ENCODE measurements around the gene CLK2.
"Not testable (repeated sequence)": the region's sequence is repeated elsewhere in the genome, so short reads cannot be mapped to it uniquely, and the experiment has no call there.

Gene CLK2

DNA sequence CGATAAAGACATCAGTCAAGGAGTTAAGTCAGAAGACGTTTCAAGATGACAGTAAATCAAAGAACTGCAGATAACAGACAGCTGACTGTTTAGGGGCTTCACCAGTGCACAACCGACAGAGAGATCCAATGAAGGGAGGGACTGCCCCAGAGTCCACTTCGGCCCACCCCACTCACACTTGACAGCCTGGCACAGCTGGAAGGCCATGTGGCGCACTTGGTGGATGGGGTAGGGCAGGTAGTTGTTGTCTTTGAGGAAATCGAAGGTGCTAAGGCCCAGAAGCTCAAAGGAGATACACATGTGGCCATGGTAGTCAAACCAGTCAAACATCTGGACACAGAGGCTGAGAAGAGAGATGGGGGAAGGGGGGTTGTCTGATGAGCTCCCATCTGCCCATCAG lies 6.8 kb downstream of the CLK2 start:
- DNase-seq (ENCODE audit: low read depth) = no peak

- no peak for DNase-seq (ENCODE audit: low read depth)
Observed at GRCh38 chr1:155263067-155263466, 10.2 kb downstream of the CLK2 start.

- peak; percentile 80 for DNase-seq (ENCODE audit: low read depth)
Observed at GRCh38 chr1:155261852-155262673, 11.2 kb downstream of the CLK2 start, which contains the start of gene SCAMP3. Gene SCAMP3, minus strand, starts transcription at chr1:155262360. Its CDS starts 209 bp downstream, at chr1:155262151.

DNA sequence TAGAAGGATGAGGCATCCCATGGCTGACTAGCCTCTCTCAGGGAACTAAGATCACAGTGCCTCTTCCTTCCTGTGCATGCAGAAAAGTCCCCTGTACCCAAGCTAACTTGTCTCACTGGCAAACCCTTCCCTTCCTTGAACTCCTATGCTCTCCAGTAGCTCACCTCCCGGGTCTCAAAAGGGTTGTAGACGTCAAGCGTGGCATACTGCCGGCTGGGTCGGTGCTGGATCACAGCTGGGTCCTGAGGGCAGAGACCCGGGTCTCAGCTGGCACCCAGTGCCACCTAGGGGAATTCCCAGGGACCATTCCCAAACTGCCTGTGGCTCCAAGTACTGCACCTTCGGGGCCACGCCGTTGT lies 11.8 kb downstream of the CLK2 start:
- no peak for DNase-seq (ENCODE audit: low read depth)

- DNase-seq (ENCODE audit: low read depth) = no peak
Observed at GRCh38 chr1:155260276-155260675, 13.0 kb downstream of the CLK2 start.

- DNase-seq (ENCODE audit: low read depth) = no peak
Observed at GRCh38 chr1:155256058-155256852, 17.0 kb downstream of the CLK2 start.

GRCh38 chr1:155255243-155256007 lies 17.9 kb downstream of the CLK2 start, which contains the start of gene ENTREP3:
Gene ENTREP3, minus strand, starts transcription at chr1:155255483. Its CDS starts 606 bp downstream, at chr1:155254877.
- DNase-seq (ENCODE audit: low read depth) = peak; percentile 65

- no peak for DNase-seq (ENCODE audit: low read depth)
Observed at GRCh38 chr1:155254714-155255242, 18.5 kb downstream of the CLK2 start.

DNA sequence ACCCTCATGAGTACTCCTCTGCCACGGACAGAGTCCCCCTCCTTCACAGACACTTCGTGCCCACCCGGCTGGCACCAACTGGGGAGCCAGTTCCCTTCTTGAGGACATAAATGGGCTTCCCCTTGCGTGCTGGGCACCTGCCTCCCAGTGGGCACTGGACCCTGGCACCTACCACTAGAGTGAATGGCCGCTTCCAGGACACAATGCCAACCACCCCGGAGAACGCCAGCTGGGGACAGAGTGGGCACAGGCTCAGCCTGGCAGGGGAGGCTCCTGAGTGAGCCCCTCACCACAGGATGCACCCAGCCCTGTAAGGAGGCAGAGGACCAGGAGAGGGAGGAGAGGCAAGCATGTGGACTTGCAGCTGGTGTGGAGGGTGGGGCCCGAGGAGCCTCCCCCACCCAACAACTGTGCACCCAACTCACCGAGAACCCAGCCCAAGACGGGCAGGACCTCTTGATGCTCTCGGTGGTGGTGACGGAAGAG lies 19.0 kb downstream of the CLK2 start:
- no peak for DNase-seq (ENCODE audit: low read depth)

- no peak for DNase-seq (ENCODE audit: low read depth)
Observed at GRCh38 chr1:155253797-155254196, 19.5 kb downstream of the CLK2 start.

DNA sequence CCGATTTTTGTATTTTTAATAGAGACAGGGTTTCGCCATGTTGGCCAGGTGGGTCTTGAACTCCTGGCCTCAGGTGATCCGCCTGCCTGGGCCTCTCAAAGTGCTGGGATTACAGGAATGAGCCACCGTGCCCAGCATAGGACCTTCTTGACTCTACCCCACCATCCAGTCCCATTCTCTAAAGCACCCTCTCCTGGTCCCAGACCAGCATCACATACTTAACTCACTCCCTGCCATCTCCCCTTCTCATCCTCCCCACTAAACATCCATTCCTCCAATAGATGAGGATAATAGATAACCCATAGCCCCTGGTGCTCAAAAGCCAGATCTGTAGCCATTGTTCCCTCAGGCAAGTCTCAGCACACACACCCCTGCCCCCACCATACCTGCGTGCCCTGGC lies 20.1 kb downstream of the CLK2 start:
- DNase-seq (ENCODE audit: low read depth) = no peak

DNA sequence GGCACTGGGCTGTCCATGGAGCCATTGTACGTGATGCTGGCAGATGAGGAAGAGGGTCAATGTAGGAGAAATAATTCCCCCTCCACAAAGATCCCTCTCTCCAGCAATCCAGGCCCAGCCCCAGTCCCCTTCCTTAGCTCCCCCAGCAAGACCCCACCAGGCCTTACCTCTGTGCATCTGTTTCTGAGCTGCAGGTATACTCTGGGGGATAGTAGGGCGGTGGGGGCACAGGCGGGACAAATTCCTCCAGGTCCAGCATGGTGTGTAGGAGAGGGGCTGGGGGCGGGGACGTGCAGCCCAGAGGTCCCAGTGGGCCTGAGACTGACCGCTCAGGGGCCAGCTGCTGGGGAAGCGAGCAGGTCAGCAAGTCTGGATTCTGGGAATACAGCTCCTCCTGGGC lies 21.7 kb downstream of the CLK2 start:
- DNase-seq (ENCODE audit: low read depth) = no peak

DNA sequence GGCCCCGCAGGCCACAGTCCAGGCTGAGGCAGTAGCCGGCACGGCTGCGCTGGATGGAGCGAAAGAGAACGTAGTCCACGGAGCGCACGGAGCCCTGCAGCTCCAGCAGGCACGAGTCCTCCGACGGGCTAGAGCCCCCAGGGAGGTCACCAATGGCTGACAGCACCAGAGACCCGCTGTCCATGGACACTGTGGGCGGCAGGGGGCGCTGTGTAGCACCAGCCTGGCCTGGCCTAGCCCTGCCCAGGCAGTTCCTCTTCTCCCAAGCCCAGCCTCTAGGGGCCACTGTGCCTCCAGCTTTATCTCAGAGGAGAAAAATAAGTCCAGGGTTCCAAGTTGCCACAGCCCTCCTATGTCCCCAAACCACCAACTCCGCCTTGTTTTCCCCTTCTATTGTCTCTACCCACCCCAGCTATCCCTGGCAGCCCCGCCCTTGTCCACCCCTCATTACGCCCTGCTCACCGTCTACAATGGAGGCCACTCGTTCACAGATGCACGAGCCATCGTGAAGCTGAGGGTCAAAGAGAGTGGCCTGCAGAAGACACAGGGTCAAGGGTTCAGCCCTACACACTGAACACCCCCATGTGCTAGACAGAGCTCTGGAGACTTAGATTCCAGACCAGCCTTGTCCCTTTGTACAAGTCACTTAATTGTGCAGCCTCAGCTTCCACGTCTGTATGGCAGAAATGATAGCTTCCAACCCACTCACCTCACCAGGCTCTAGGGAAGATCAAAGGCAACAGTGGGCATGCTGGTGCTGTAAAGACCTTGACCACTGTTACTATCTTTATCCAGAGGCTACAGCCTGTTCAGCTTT lies 22.5 kb downstream of the CLK2 start:
- DNase-seq (ENCODE audit: low read depth) = peak; percentile 92

- DNase-seq (ENCODE audit: low read depth) = no peak
Observed at GRCh38 chr1:155250246-155250632, 23.1 kb downstream of the CLK2 start.

DNA sequence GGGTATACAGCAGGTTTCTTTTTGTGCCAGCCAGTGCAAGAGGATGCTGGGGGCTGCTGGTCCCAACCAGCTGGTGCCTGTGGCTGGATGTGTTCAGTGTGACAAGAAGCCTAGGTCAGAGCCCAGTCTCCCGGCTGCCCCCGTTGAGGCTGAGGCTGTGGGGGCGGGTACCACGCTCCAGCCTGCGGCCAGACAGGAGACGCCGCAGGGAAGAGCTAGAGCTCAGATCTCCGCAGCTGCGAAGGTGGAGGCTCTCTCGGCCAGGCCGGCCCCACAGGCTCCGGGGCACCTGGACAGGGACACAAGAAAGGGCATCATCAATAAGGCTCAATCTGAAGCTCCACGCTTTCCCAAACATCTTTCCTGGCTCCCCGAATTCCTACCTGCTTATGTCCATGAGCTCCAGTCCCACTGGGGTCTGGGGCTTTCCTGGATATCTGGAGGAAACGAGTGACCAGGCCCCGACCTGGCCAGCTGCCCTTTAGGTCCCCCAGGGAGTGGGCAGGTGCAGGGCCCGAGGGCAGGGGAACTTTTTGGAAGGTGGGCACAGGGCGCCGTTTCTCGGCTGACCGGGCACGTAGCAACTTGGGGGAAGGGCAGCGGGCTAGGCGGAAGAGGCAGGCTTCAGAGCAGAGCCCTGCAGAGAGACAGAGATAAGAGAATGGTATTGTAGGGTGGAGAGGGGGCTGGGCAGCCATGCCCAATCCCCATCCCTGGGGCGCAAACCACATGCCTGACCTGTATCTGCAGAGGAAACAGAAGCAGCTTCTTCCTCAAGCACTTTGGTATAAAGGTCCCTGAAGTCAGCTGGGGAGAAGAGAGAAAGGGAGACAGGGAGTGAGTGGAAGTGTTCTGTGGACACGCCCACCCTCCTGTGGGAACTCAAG lies 25.4 kb downstream of the CLK2 start:
- no peak for DNase-seq (ENCODE audit: low read depth)

DNA sequence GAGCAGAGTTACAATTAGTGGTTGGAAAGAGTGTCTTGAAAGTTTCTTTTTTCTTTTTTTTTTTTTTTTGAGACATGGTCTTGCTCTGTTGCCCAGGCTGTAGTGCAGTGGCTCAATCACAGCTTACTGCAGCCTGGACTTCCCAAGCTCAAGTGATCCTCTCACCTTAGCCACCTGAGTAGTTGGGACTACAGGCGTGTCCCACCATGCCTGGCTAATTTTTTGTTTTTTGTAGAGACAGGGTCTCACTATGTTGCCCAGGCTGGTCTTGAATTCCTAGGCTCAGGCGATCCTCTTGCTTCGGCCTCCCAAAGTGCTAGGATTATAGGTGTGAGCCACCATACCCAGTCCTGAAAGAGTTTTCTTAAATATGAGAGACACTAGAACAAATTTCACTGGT lies 26.5 kb downstream of the CLK2 start:
- DNase-seq (ENCODE audit: low read depth) = not testable (repeated sequence)

GRCh38 chr1:155245163-155245524 lies 28.2 kb downstream of the CLK2 start:
- DNase-seq (ENCODE audit: low read depth) = no peak

GRCh38 chr1:155244368-155245162 lies 28.7 kb downstream of the CLK2 start:
- DNase-seq (ENCODE audit: low read depth) = peak; percentile 81

GRCh38 chr1:155242805-155243358 lies 30.4 kb downstream of the CLK2 start:
- DNase-seq (ENCODE audit: low read depth) = no peak
